Superior temporal gyrus (tissue), 1 donor: ENCODE results near the gene OCLN.
"Not testable (repeated sequence)": the region's sequence is repeated elsewhere in the genome, so short reads cannot be mapped to it uniquely, and the experiment has no call there.

Experiments
- DNase-seq: peaks from one replicate; pipeline ENCODE4 v3.0.0-alpha.2; 2016; ENCODE audit errors: extremely low spot score

Gene OCLN

DNA sequence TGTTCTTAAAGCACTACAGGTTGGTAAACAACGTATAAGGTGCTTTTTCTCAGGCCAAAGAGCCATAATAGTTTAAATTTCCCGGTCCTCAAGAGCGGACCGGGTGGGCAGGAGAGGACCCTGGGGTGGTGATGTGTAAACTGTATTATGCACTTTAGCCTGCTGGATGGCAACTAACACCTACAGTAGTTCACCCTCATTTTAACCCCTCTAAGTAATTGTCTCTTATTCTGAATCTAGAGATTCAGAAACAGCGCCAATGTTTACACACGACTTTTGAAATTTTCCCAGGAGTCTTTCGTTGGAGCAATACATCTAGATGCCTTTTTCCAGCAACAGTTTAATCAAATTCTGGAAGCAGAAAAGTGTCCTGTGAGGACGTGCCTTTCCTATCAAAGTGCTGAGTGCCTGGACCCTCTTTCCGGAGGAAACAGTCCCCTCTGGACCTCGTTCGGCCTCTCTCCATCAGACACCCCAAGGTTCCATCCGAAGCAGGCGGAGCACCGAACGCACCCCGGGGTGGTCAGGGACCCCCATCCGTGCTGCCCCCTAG is 676 bp upstream of the OCLN start:
- no peak for DNase-seq

DNA sequence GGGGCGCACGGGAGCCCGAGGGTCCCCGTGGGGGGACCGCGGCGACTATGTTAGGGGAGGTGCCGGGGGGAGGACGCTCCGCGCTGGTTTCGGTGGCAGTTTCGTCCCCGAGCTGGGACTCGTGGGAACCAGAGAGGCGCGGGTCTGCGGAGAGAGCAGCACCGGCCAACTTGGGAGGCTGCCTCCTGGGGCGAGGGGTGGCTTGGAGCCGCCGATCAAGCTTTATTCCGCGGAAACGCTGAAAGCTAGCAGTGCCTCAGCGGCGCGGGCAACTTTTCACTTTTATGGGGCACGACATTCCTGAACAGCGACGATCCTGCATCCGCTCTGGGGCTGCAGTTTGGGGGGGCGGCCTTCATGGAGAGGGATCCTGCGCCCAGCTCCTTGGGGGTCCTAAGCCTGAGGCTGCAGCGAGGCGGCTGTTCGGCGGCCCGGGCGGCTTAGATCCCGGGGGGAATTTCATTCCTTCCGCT is 369 bp downstream of the OCLN start:
- no peak for DNase-seq

DNA sequence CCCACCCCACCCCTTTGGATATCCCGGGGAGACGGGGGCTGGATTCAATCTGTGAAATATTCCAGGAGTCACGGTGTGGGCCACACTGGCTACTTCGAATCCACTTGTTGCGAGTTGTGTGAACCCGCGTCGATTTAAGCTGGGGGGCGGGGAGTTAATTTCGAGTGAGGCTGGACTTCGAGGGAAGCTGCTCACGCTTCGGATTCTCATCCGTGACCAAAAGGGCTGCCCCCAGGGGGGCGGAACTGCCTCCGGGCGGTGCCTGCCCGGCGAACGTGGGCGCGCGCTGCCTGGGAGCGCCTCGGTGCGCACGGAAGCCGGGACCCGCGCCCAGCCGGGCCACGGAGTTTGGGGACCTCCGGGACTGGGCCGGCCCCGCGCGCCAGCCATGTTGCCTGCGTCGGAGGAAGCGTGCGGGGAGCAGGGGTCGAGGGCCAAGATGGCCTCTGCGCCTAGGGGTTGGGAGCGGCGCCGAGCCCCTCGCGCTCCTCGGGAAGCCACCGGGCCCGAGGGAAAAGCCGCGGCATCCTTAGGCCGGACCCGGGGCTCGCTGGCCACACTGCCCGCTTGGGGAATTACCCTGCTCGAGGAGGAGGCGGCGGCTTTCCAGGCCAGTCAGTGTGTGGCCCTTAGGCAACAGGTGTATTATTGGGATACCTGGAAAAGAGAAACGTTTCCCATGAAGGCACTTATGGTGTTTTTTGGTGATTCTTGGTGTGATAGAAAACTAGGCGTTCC is 975 bp downstream of the OCLN start:
- DNase-seq: no peak

DNA sequence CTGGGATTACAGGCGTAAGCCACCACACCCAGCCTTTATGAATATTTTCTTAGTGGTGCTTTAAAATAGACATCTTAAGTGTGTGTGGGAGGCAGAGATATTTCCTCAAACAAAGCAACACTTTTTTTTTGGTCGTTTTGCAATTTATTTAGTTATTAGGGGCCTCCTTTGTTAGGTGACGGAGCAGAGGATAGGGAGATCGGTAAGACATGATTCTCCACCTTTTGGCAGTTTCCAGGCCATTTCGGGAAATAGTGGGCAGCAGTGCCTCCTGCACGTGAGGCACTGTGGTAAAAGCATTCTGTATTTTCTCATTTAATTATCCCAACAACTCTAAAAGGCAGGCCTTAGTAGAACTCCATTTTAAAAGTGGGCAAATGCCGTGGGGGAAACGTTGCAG is 1.9 kb downstream of the OCLN start:
- DNase-seq: no peak

DNA sequence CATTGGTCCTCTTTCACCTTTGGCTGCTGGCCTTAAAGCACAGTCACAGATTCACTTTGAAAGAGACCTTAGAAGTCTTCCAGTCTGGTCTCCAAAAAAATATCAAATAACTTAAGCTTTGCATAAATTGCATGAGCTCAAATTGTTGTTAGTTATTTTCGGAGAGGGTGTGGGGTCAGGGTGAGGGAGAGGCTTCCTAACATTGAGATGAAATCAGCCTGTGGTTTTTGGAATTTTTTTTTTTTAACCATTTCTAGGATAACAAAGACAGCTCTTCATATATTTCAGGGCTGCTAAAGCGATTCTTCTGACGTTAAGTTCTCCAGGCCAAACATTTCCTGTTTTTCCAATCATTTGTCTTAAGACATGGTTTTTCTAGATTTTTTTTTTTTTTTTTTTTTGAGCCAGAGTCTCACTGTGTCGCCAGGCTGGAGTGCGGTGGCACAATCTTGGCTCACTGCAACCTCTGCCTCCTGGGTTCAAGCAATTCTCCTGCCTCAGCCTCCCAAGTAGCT is 4.5 kb downstream of the OCLN start:
- no peak for DNase-seq

DNA sequence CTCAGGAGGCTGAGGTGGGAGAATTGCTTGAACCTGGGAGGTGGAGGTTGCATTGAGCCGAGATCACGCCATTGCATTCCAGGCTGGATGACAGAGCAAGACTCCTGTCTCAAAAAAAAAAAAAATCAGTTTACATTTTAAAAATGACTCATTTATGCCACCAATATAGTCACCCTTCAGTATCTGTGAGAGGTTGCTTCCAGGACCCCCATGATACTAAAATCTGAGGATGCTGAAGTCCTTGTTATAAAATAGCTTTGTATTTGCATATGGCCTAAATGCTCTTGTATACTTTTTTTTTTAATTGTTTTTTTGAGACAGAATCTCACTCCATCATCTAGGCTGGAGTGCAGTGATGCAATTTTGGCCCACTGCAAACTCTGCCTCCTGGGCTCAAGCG is 5.8 kb downstream of the OCLN start:
- no peak for DNase-seq

DNA sequence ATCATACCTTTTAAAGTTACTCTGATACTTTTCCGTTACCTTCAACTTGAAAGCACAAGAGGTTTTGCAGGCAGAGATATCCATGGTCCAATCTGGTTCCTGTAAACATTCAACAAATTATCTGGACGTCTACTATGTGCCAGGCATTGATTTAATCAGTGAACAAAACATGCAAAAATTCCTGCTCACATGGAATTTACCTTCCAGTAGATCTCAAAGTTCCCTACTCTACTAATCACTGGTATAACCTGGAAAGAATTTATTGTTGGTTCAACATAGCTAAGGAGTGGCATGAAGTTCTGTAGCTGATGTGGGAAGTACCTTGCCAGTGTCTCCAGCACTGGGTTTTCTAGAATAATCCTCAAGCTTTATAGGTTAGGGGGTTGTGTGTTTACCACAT is 9.8 kb downstream of the OCLN start:
- DNase-seq: no peak

DNA sequence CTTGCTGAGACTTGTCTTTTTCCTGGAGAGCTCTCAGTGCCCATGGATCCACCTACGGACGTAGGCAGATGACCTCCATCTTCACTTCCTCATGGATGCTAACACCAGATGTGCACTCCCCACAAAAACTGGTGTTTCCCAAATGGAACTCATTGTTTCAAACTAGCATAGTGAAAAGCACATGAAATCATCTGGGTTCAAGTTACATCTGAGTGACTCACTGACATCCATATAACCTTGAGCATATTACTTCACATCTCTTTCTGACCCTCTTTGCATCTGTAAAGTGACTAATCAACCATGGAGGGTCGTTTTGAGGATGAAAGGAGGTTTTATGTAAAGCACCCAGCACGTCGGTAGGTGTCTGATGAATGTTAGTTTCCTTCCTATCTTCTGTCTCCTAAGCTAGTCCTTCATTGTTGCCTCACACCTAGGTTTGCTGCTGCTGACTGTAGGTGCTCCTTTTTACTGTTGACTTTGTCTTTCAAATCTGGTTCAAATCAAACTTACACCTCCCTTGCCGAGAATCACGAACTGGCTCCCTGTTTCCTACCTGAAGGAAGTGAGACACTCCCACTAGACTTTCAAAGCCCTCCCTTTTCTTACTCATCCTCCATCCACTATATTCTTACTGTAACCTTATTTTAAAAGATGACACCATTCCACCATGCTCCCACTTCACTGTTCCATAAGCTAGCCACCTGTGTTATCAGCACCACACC is 10.3 kb downstream of the OCLN start:
- no peak for DNase-seq

DNA sequence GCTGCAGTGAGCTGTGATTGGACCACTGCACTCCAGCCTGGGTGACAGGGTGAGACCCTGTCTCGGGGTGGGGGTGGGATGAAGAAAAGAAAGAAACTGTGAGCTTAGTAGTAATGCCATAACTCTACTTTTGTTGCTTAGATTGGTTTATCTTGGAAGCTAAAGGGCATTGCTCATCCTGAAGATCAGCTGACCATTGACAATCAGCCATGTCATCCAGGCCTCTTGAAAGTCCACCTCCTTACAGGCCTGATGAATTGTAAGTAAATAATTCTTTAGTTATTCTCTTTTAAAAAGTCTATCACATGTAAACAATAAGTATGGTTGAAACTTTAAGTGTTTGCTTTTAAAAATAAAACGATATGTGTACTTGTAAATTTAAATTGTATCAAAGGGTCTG is 11.4 kb downstream of the OCLN start:
- no peak for DNase-seq

DNA sequence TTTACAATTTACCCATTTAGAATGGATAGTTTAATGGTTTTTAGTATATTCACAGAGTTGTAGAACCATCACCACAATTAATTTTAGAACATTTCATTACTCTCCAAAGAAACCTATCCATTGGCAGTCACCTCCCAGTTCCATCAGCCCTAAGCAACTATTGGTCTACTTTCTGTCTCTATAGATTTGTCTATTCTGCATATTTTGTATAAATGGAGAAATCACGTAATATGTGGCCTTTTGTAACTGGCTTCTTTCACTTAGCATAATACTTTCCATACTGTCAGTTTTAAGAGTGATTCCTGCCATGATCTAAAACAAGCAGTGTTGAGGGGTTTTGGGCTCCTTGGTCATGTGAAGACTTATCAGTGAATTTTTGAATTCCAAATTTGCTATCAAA is 12.7 kb downstream of the OCLN start:
- DNase-seq: no peak

DNA sequence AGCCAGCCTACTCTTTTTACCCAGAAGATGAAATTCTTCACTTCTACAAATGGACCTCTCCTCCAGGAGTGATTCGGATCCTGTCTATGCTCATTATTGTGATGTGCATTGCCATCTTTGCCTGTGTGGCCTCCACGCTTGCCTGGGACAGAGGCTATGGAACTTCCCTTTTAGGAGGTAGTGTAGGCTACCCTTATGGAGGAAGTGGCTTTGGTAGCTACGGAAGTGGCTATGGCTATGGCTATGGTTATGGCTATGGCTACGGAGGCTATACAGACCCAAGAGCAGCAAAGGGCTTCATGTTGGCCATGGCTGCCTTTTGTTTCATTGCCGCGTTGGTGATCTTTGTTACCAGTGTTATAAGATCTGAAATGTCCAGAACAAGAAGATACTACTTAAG is 16.6 kb downstream of the OCLN start:
- DNase-seq: no peak

DNA sequence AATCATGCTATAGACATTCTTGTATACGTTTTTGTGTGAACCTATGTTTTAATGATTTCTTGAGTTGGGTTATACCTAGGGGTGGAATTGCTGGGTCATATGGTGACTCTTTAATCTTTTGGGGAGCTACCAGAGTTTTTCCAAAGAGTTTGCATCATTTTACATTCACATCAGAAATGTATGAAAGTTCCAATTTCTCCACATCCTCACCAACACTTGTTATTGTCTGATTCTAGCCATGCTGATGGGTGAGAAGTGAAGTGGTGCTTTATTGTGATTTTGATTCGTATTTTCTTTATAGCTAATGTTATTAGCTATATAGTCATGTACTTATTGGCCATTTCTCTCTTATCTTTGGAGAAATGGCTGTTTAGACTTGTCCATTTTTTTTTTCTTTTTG is 18.1 kb downstream of the OCLN start:
- DNase-seq: no peak

DNA sequence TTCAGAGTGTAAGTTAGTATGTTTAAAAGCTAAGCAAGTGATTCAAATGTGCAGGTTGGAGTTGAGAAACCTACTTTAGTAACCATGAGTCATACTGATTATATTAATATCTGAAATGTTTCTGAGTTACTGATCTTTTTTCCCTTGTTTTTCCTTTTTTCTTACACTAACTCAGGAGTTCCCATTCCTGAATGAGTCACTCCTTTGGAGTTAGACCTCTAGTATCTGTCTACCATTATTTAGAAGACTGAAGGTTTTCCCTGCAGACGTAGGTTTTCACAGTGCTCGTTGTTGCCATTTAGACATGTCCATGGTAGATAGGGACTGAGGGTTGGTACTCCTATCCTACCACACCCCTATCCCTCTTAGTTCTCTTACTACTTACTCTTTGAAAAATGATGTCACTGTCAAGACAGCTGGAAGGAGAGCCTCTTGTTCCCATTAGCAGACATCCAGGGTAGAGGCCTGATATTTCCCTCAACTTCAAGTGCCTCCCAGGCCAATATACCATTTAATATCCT is 20.2 kb downstream of the OCLN start:
- no peak for DNase-seq

DNA sequence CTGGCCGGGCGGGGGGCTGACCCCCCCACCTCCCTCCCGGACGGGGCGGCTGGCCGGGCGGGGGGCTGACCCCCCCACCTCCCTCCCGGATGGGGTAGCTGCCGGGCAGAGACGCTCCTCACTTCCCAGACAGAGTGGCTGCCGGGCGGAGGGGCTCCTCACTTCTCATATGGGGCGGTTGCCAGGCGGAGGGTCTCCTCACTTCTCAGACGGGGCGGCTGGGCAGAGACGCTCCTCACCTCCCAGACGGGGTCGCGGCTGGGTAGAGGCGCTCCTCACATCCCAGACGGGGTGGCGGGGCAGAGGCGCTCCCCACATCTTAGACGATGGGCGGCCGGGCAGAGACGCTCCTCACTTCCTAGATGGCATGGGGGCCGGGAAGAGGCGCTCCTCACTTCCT is 23.0 kb downstream of the OCLN start:
- not testable (repeated sequence) for DNase-seq

DNA sequence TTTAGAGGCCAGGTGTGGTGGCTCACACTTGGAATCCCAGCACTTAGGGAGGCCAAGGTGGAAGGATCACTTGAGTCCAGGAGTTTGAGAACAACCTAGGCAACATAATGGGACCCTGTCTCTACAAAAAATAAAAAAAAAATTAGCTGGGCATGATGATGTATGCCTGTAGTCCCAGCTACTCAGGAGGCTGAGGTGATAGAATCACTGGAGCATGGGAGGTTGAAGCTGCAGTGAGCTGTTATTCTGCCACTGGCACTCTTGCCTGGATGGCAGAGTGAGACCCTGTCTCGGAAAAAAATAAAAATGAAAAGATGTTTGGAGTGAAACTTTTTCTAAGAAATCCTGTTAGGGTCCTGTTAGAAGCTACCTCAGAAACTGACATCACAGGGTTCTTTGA is 24.2 kb downstream of the OCLN start:
- DNase-seq: no peak

DNA sequence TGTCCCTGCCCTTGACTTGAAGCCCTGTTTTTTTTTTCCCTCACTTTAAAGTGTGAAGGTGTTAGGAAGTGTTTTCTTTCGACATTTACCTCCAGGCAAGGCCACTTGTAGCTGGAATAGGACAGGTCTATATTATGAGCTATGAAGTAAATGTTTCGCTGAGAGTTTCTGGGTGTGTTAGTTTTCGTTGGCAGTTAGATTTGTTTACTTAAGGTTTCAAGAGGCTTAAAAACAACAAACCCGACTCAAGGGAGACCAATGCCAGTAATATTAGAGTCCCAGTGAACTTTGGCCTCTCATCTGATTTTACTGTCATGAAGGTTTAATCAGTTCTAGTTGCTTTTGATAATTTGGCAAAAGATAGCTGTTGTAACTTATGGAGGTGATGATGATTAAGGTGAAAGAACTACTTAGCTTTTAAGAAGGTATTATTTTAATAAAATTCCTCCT is 25.2 kb downstream of the OCLN start:
- no peak for DNase-seq

DNA sequence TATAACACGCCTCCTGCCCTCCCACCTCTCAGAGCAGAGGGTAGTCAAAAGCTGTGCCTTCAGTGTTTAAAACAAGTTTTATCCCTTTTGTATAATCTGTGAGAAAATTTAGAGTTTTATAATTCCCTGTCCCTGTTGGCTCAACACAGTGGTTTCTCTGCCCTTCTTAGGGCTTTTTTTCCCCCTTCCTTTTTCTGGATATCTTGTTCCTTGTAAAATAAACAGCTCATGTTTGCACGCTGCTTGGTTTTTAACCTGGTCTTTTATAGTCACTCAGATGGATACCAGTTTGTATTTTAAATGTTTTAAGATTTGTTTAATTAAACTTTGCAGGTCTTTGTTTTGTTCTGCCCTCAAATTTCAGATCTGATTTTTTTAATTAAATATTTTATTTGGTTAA is 26.7 kb downstream of the OCLN start:
- no peak for DNase-seq

DNA sequence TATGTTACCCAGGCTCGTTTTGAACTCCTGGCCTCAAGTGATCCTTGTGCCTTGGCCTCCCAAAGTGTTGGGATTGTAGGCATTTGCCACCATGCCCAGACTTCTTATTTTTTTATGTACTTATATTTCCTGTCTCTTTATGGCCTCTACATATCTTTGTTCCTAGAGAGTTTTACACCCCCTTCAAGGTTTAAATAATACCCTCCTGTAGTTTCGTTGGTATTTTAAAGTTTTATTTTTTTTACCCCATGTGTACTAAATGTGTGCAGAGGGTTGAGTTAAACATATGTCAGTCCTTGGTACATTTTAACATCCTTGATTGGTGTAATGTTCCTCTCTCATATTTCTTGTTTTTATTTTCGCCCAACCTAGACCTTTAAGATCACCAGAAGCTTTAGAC is 29.4 kb downstream of the OCLN start:
- DNase-seq: no peak

DNA sequence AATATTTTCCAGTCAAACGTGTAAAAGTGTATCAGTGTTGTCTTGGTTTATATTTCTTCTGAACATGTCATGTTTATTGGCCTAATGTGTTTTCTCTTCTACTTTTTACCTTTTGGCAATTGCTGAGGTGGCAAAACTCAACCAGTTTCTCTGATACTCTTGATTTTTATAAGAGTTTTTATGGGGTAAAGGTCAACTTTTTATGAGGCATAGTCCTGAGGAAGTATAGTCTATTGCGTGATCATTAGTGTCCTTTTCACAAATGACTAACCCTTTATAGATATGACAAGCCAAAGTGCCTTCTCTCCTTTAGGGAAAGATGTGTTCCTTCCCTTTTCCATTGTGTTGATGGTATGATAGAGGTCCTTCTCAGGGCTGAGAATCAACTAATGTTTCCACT is 32.9 kb downstream of the OCLN start:
- no peak for DNase-seq

DNA sequence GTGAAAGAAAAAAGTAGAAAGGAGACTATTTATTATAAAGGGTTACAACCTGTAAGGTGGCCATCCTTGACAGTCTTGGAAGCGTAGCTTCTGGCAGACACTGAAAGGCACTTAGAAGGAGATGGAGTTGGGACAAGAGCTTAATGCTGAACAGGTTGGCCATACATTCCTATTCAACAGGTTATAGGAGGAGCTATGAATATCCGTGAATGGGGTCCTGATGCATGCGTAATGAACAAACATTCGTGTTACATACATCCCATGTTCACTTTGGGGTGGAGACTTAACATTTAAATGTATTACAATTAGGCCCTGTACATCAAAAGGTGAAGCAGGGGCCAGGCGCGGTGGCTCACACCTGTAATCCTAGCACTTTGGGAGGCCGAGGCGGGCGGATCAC is 34.1 kb downstream of the OCLN start:
- DNase-seq: no peak

DNA sequence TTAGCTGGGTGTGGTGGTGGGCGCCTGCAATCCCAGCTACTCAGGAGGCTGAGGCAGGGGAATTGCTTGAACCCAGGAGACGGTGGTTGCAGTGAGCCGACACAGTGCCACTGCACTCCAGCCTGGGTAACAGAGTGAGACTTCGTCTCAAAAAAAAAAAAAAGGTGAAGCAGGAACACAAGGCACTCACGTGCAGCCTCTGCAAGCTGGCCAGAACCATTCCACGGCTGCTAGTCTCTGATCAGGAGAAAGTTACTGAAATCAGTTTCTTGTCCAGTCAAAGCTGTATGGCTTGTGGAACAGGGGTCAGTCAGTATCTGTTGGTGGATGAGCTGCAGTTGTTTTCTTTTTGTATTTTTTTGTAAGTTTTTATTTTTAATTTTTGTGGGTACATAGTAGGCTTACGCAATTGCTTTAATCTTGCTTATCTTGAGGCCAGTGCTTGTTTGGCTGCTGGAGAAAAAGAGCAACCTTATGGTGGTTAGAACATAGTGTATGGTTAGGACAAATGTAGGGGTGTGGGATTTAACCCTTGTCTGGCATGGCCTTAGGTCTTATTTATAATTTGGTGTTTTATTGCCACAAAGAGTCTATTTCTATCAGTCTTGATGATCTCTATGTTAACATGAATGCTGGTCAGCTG is 34.7 kb downstream of the OCLN start:
- no peak for DNase-seq

DNA sequence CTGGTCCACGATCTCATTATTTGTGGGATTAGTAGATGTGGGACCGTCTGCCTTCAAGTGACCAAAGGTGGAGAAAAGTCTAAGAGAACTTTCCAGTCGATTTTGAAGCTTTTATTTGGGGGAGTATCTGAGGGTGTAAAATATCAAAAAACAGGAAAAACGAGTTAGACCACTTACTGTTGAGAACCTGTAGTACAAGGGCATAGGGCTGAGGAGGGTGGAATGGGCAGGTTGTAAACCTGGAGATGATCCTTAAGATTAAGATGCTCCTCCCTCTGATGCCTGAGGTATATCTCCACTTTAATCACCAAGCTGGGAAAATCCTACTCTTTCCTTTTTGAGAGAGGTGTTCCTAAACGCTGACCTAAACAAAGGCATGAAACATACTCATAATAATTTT is 35.4 kb downstream of the OCLN start:
- DNase-seq: no peak
